Measurements from ENCODE around the gene FAM135A. TPM values are rescaled to one million over a fixed set of nuclear protein-coding genes. Genes with fewer than 3 reads are reported as not detected.

FAM135A gene
- total RNA-seq, 3 donors from 2014 or later (not counting 1 experiment from before 2014, with no cell fraction given): 4.8 to 9.3 (median 5.0) TPM

DNA sequence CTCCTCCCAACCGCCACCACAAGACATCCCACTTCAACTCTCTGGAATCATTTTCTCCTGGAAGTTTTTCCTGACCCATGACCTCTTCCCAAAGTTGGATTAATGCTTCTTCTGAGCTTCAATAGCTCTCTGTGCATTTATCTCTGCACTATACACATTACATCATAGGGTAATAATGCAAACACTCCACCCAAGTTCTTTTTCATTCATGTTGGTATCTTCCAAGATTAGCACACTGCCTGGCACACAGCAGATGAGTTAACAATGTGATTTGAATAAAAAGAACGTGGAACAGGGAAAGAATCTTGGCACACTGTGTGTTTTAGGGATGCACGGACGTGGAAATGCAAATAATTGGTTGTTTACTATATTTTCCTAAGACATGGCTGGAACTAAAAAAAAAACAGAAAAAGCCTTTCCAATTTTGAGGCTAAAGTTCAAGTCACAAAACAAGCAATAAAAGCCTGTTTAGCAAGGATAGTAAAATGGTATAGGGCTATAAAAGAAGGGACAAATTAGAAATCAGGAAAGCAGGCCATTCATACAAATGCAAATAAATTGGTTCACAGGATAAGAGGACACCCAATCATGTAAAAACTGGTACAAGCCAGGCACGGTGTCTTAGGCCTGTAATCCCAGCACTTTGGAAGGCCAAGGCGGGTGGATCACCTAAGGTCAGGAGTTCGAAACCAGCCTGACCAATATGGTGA is 1.6 kb upstream of the FAM135A start:
- H3K4me3 ChIP-seq (ENCODE audit: low read length): no peak overlapping the region
- no peak overlapping the region for H3K27ac Mint-ChIP-seq
- H3K9me3 ChIP-seq (ENCODE audit: control insufficient read depth, insufficient read depth, low read length): no peaks in the 10 kb centered on the region
- peaks cover 17 to 19% of the 10 kb centered on the region in 2 donors for H3K4me1 Mint-ChIP-seq
- ATAC-seq: no peak
- peak overlapping the region; percentile 89 for H3K4me3 Mint-ChIP-seq
- H3K36me3 Mint-ChIP-seq: no peaks in the 10 kb centered on the region
- no peaks in the 10 kb centered on the region for H3K36me3 ChIP-seq (ENCODE audit: control insufficient read depth, insufficient read depth, low read length)
- intact Hi-C loops (cut with micrococcal nuclease): no loop called here
- H3K4me1 ChIP-seq (ENCODE audit: control insufficient read depth, insufficient read depth, low read length): peaks cover 11% of the 10 kb centered on the region
- no peaks in the 10 kb centered on the region for H3K9me3 Mint-ChIP-seq
- no peak overlapping the region for H3K27ac ChIP-seq (ENCODE audit: low read length)
- 97% methylated on average over 7 of the region's 7 CpGs for WGBS (ENCODE audit: insufficient coverage)
- DNase-seq: no peak
- H3K27me3 Mint-ChIP-seq (ENCODE audit: low read depth in 2 of 2): peaks cover 22 to 33% of the 10 kb centered on the region in 2 donors
- H3K27me3 ChIP-seq (ENCODE audit: control insufficient read depth, insufficient read depth, low read length): peaks cover 3% of the 10 kb centered on the region
- TF ChIP-seq, protein P1, sequence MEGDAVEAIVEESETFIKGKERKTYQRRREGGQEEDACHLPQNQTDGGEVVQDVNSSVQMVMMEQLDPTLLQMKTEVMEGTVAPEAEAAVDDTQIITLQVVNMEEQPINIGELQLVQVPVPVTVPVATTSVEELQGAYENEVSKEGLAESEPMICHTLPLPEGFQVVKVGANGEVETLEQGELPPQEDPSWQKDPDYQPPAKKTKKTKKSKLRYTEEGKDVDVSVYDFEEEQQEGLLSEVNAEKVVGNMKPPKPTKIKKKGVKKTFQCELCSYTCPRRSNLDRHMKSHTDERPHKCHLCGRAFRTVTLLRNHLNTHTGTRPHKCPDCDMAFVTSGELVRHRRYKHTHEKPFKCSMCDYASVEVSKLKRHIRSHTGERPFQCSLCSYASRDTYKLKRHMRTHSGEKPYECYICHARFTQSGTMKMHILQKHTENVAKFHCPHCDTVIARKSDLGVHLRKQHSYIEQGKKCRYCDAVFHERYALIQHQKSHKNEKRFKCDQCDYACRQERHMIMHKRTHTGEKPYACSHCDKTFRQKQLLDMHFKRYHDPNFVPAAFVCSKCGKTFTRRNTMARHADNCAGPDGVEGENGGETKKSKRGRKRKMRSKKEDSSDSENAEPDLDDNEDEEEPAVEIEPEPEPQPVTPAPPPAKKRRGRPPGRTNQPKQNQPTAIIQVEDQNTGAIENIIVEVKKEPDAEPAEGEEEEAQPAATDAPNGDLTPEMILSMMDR (IDR thresholded peaks at IDR 0.05): no peak

DNA sequence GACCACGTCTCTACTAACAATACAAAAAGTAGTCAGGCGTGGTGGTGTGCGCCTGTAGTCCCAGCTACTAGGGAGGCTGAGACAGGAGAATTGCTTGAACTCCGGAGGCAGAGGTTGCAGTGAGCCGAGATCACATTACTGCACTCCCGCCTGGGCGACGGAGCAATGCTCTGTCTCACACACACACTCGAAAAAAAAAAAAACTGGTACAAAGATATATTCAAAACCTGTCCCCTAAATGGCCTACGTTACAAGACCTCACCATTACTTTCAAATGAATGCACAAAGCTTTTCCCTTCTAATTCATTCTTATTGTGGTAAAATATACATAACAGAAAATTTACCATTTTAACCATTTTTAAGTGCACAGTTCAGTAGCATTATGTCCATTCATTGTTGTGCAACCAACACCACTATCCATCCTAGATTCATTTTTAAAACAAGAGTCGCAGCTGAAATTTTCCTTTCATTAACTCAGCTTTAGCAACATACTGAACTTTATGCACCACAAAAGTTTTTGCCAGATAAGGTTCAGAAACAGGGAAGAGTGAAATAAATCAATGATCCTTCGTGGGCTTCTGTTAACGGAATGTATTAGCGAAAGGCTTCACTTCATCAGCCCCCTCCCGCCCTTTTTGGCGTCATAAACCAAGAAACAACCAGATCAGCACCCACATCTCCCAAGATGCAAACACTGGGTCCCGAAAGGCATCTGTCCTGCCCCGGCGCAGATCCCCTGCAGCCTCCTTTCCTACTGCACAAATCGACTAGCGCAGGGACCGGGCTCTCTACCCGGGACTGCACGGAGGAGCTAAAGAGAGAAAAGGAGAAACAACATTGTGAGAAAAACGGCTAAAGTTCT is 825 bp upstream of the FAM135A start:
- Mint-ChIP-seq H3K36me3 (no peaks in the 10 kb centered on the region), H3K9me3 (no peaks in the 10 kb centered on the region), H3K27me3 (ENCODE audit: low read depth in 2 of 2) (peaks cover 20 to 25% of the 10 kb centered on the region in 2 donors), H3K4me3 (peak overlapping the region; percentile 89), H3K27ac (peak overlapping the region; percentile 71 to 90), H3K4me1 (peaks cover 17 to 19% of the 10 kb centered on the region in 2 donors)
- Histone ChIP-seq H3K36me3 (ENCODE audit: control insufficient read depth, insufficient read depth, low read length) (no peaks in the 10 kb centered on the region), H3K9me3 (ENCODE audit: control insufficient read depth, insufficient read depth, low read length) (no peaks in the 10 kb centered on the region), H3K4me1 (ENCODE audit: control insufficient read depth, insufficient read depth, low read length) (peaks cover 11% of the 10 kb centered on the region), H3K27ac (ENCODE audit: low read length) (peak overlapping the region; percentile 17), H3K27me3 (ENCODE audit: control insufficient read depth, insufficient read depth, low read length) (peaks cover 3% of the 10 kb centered on the region), H3K4me3 (ENCODE audit: low read length) (peak overlapping the region; percentile 60)
- DNase-seq (peak in 1 of 2 donors; percentile 4), ATAC-seq (peak in 2 of 3 donors; percentile 18)
- TF ChIP-seq, protein P1 (IDR thresholded peaks at IDR 0.05): no peak
- intact Hi-C loops (cut with micrococcal nuclease): loop anchor here (1.0 kb wide), 1 partner anchor 154 kb away; the partner anchor contains the start of gene SDHAF4
- WGBS (ENCODE audit: insufficient coverage): 37% methylated on average over 24 of the region's 25 CpGs

DNA sequence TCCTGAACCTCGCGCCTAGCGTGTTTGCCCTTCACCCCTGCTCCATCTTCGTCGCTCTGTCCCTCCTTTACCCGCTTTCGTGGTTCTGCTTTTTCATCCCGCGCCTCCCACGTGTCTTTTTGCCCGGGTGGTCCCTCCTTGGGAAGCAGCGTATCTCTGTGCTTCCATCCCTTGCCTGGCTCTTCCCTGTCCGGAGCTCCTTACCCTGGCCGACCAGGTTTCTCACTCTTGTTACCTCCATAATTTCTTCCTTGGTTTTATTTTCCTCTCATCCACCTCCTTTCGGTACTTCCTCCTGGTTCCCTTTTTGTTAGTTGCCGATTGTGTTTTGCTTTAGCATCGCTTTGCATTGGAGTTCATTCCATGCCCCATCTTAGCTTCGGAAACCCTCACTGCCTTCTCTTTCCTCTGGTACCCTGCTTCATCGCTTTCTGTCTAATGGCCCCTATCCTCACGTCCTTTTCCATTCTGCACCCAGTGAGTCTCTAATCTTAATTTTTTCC is 735 bp downstream of the FAM135A start:
- intact Hi-C loops (cut with micrococcal nuclease): loop anchor here (1.0 kb wide), 1 partner anchor 152 kb away; the partner anchor contains the start of gene SDHAF4
- Histone ChIP-seq H3K36me3 (ENCODE audit: control insufficient read depth, insufficient read depth, low read length) (no peaks in the 10 kb centered on the region), H3K27me3 (ENCODE audit: control insufficient read depth, insufficient read depth, low read length) (no peaks in the 10 kb centered on the region), H3K27ac (ENCODE audit: low read length) (no peak overlapping the region), H3K9me3 (ENCODE audit: control insufficient read depth, insufficient read depth, low read length) (no peaks in the 10 kb centered on the region), H3K4me1 (ENCODE audit: control insufficient read depth, insufficient read depth, low read length) (peaks cover 11% of the 10 kb centered on the region), H3K4me3 (ENCODE audit: low read length) (peak overlapping the region; percentile 60)
- H3K36me3 Mint-ChIP-seq: no peaks in the 10 kb centered on the region
- 2% methylated on average over 20 of the region's 20 CpGs for whole genome bisulfite sequencing (ENCODE audit: insufficient coverage)
- peak overlapping the region; percentile 25 to 90 for H3K27ac Mint-ChIP-seq
- H3K9me3 Mint-ChIP-seq: no peaks in the 10 kb centered on the region
- H3K27me3 Mint-ChIP-seq (ENCODE audit: low read depth in 2 of 2): peaks cover 9 to 13% of the 10 kb centered on the region in 2 donors
- ATAC-seq: no peak
- H3K4me3 Mint-ChIP-seq: peak overlapping the region; percentile 93
- peaks cover 17 to 19% of the 10 kb centered on the region in 2 donors for H3K4me1 Mint-ChIP-seq
- TF ChIP-seq, protein P1 (IDR thresholded peaks at IDR 0.05): no peak
- peak in 1 of 2 donors; percentile 40 for DNase-seq
